Activated CD8-positive, alpha-beta memory T cell treated with anti-CD3 and anti-CD28 coated beads for 36 hours (primary cell): Measurements from ENCODE around the gene MISP. TPM values are rescaled to one million over a fixed set of nuclear protein-coding genes. Genes with fewer than 3 reads are reported as not detected.

Source experiments
- CTCF ChIA-PET: fragments of 350-600 bp; sonication (Branson Sonifier 250); formaldehyde crosslinking; loops from one replicate; lab custom pipeline; 2021; ENCODE audit warnings: antibody characterized with exemption; lab: Charles Lee
- POLR2A ChIA-PET: fragments of 350-600 bp; sonication (Branson Sonifier 250); formaldehyde crosslinking; loops from one replicate; lab custom pipeline; 2021; ENCODE audit warnings: antibody characterized with exemption; lab: Charles Lee
- total RNA-seq, 2 experiments: library from RNA; stranded (reverse); gene quantifications; one replicate each; pipeline ENCODE4 v1.2.3, GENCODE V29; 2021

MISP gene
- total RNA-seq, 2 experiments from 2014 or later = not detected

DNA sequence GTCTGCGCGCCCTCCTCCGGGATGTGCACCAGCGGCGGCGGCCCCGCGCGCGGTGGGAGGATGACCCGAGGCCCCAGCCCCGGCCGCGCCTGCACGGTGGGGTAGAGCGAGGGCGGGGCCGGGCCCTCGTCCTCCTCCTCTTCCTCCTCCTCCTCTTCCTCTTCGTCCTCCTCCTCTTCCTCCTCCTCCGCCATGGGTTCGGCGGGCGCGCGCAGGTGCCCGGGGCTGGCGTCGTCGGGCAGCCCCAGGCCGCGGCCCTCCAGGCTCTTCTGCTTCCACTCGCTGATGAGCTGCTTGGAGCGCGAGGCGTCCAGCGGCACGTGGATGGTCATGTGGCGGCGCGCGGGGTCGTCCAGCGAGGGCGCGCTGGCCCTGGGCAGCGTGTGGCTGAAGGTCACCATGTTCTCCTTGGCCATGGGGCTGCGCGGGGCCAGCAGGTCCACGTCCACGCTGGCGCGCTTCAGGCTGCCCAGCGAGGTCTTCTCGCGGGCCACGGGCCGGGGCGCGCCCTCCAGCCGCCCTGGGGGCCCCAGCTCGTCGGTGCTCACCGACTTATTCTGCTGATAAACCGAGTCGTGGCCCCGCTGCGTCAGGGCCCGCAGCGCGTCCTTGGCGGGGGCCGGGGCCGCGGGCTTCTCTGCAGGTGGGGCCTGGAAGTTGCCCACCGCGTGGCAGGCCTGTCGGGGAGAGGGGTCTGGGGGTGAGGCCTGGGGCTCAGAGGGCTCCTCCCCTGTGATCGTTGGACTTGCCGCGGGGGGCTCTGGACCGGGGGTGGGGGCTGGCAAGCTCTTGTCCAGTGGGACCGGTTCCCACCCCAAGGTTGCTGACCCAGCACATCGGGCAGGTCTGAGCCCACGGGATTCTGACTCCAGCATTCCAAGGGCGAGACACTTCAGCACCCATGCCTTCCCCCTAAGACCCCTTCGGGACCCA is 62.6 kb downstream of the MISP start:
- ChIA-PET POLR2A (interaction anchor here (0.6 kb wide), 1 partner anchor 11 kb away, joined by 3 read pairs; no protein-coding TSS in a partner anchor), CTCF (no interaction called here)

Other genes with a start within 250 kb of the MISP start
- 10 to 100 TPM; 14.1 to 14.9 TPM for gene TPGS1, start 243.6 kb upstream of the MISP start, total RNA-seq
- gene CDC34, start 219.4 kb upstream of the MISP start, total RNA-seq = 10 to 100 TPM; 58.7 to 60.1 TPM
- 10 to 100 TPM; 45.0 to 46.8 TPM for gene GZMM, start 207.1 kb upstream of the MISP start, total RNA-seq
- 100 to 1,000 TPM; 234 to 243 TPM for gene BSG, start 178.5 kb upstream of the MISP start, total RNA-seq
- gene HCN2, start 161.2 kb upstream of the MISP start, total RNA-seq = under 1 TPM; 0.40 to 0.55 TPM
- 10 to 100 TPM; 79.9 to 81.1 TPM for gene POLRMT, start 117.6 kb upstream of the MISP start, total RNA-seq
- not detected for gene FGF22, start 111.2 kb upstream of the MISP start, total RNA-seq
- gene RNF126, start 87.9 kb upstream of the MISP start, total RNA-seq = 100 to 1,000 TPM; 104 to 110 TPM
- gene FSTL3, start 74.7 kb upstream of the MISP start, total RNA-seq = 1 to 10 TPM; 7.5 to 8.6 TPM
- gene PRSS57, start 55.7 kb upstream of the MISP start, total RNA-seq = not detected
- under 1 TPM in 1 of 2 experiments, not detected in 1; 0.13 TPM for gene PALM, start 42.2 kb upstream of the MISP start, total RNA-seq
- gene PTBP1, start 46.3 kb downstream of the MISP start, total RNA-seq = 100 to 1,000 TPM; 872 to 908 TPM
- gene PLPPR3, start 70.8 kb downstream of the MISP start, total RNA-seq = not detected
- gene AZU1, start 76.7 kb downstream of the MISP start, total RNA-seq = not detected
- not detected for gene PRTN3, start 89.9 kb downstream of the MISP start, total RNA-seq
- gene ELANE, start 101.2 kb downstream of the MISP start, total RNA-seq = not detected
- 1 to 10 TPM; 1.4 to 1.7 TPM for gene CFD, start 108.6 kb downstream of the MISP start, total RNA-seq
- 10 to 100 TPM; 42.8 to 46.8 TPM for gene MED16, start 142.1 kb downstream of the MISP start, total RNA-seq
- not detected for gene RNU6-9, start 142.4 kb downstream of the MISP start, total RNA-seq
- gene R3HDM4, start 162.1 kb downstream of the MISP start, total RNA-seq = 10 to 100 TPM; 55.8 to 56.9 TPM
- gene KISS1R, start 166.2 kb downstream of the MISP start, total RNA-seq = 1 to 10 TPM; 6.7 to 7.2 TPM
- 10 to 100 TPM; 18.8 to 19.0 TPM for gene ARID3A, start 174.9 kb downstream of the MISP start, total RNA-seq
- gene WDR18, start 233.2 kb downstream of the MISP start, total RNA-seq = 100 to 1,000 TPM; 121 to 126 TPM
- gene GRIN3B, start 249.3 kb downstream of the MISP start, total RNA-seq = not detected